Activated CD8-positive, alpha-beta T cell treated with anti-CD3 and anti-CD28 coated beads for 36 hours (primary cell): Measurements from ENCODE around the gene SULT1B1. TPM values are rescaled to one million over a fixed set of nuclear protein-coding genes. Genes with fewer than 3 reads are reported as not detected.

ENCODE experiments used
- ATAC-seq: fragments of 200-7000 bp; cut with Tn5 transposase; one replicate; pipeline ENCODE4 v1.10.0; 2021; ENCODE audit warnings: mild to moderate bottlenecking, moderate library complexity
- CTCF ChIA-PET: fragments of 350-600 bp; sonication (Branson Sonifier 250); formaldehyde crosslinking; loops from one replicate; lab custom pipeline; 2021; ENCODE audit warnings: antibody characterized with exemption; lab: Charles Lee
- POLR2A ChIA-PET: fragments of 350-600 bp; sonication (Branson Sonifier 250); formaldehyde crosslinking; loops from one replicate; lab custom pipeline; 2021; ENCODE audit warnings: antibody characterized with exemption; lab: Charles Lee
- DNase-seq: peaks from one replicate; pipeline ENCODE4 v3.0.0-alpha.2; 2020
- H3K27ac Mint-ChIP-seq: one replicate; pipeline ENCODE4 v1.8.0; 2021; ENCODE audit warnings: mild to moderate bottlenecking, mixed read lengths
- H3K27me3 Mint-ChIP-seq: one replicate; pipeline ENCODE4 v1.8.0; 2021; ENCODE audit warnings: mixed read lengths
- H3K36me3 Mint-ChIP-seq: one replicate; pipeline ENCODE4 v1.8.0; 2021; ENCODE audit warnings: low read depth, mixed read lengths
- H3K4me1 Mint-ChIP-seq: one replicate; pipeline ENCODE4 v1.8.0; 2021; ENCODE audit warnings: low read depth, mixed read lengths
- H3K4me3 Mint-ChIP-seq: one replicate; pipeline ENCODE4 v1.8.0; 2021; ENCODE audit warnings: mild to moderate bottlenecking, moderate library complexity, mixed read lengths
- H3K9me3 Mint-ChIP-seq: one replicate; pipeline ENCODE4 v1.8.0; 2021; ENCODE audit warnings: mixed read lengths
- CTCF ChIP-seq: fragments of 200-600 bp; IDR thresholded peaks from one replicate; pipeline ENCODE4 v1.8.0; 2022; ENCODE audit warnings: antibody characterized with exemption, mild to moderate bottlenecking
- intact Hi-C: fragments of 100-400 bp; cut with micrococcal nuclease; formaldehyde crosslinking; loops from one replicate; pipeline ENCODE4 v1.10.0; 2022
- total RNA-seq, 2 experiments: library from RNA; stranded (reverse); gene quantifications; one replicate each; pipeline ENCODE4 v1.2.3, GENCODE V29; 2021

Gene SULT1B1
- total RNA-seq, 2 experiments from 2014 or later: 1.1 to 2.2 TPM

- no peaks in the 10 kb centered on the region for H3K27me3 Mint-ChIP-seq
- DNase-seq: no peak
- no peaks in the 10 kb centered on the region for H3K9me3 Mint-ChIP-seq
- intact Hi-C loops: no loop called here
- peaks cover 3% of the 10 kb centered on the region for H3K4me1 Mint-ChIP-seq
- ATAC-seq: no peak
- ChIA-PET POLR2A (no interaction called here), CTCF (no interaction called here)
- H3K4me3 Mint-ChIP-seq: no peak overlapping the region
- no peak overlapping the region for H3K27ac Mint-ChIP-seq
- no peak for TF ChIP-seq CTCF
- peaks cover 7% of the 10 kb centered on the region for H3K36me3 Mint-ChIP-seq
These were observed 33.4 kb downstream of the SULT1B1 start for GRCh38 chr4:69726971-69727370.

GRCh38 chr4:69718396-69719271, 41.8 kb downstream of the SULT1B1 start:
- DNase-seq (no peak), ATAC-seq (no peak)
- no peaks in the 10 kb centered on the region for H3K4me1 Mint-ChIP-seq
- H3K27ac Mint-ChIP-seq: no peak overlapping the region
- CTCF ChIA-PET: interaction anchor here (1.1 kb wide), 1 partner anchor 11 kb away, joined by 4 read pairs; no protein-coding TSS in a partner anchor
- H3K27me3 Mint-ChIP-seq: no peaks in the 10 kb centered on the region
- no peaks in the 10 kb centered on the region for H3K36me3 Mint-ChIP-seq
- no peak overlapping the region for H3K4me3 Mint-ChIP-seq
- intact Hi-C loops: no loop called here
- H3K9me3 Mint-ChIP-seq: no peaks in the 10 kb centered on the region
- POLR2A ChIA-PET: no interaction called here
- no peak for TF ChIP-seq CTCF

GRCh38 chr4:69717778-69718177, 42.6 kb downstream of the SULT1B1 start:
- Mint-ChIP-seq H3K27me3 (no peaks in the 10 kb centered on the region), H3K4me1 (no peaks in the 10 kb centered on the region), H3K27ac (no peak overlapping the region), H3K36me3 (no peaks in the 10 kb centered on the region), H3K9me3 (no peaks in the 10 kb centered on the region), H3K4me3 (no peak overlapping the region)
- intact Hi-C loops: no loop called here
- DNase-seq (no peak), ATAC-seq (no peak)
- POLR2A ChIA-PET: no interaction called here
- CTCF ChIA-PET: interaction anchor here (1.1 kb wide), 1 partner anchor 10 kb away, joined by 4 read pairs; no protein-coding TSS in a partner anchor
- TF ChIP-seq CTCF: no peak

- Mint-ChIP-seq H3K27me3 (no peaks in the 10 kb centered on the region), H3K27ac (no peak overlapping the region), H3K36me3 (no peaks in the 10 kb centered on the region), H3K9me3 (peaks cover 2% of the 10 kb centered on the region), H3K4me3 (no peak overlapping the region), H3K4me1 (no peaks in the 10 kb centered on the region)
- intact Hi-C loops: no loop called here
- DNase-seq (no peak), ATAC-seq (no peak)
- CTCF ChIA-PET: no interaction called here
- POLR2A ChIA-PET: no interaction called here
- TF ChIP-seq CTCF: no peak
These were observed 43.8 kb downstream of the SULT1B1 start for GRCh38 chr4:69716654-69717053.

- H3K4me3 Mint-ChIP-seq: no peak overlapping the region
- H3K27ac Mint-ChIP-seq: no peak overlapping the region
- no peak for TF ChIP-seq CTCF
- H3K27me3 Mint-ChIP-seq: no peaks in the 10 kb centered on the region
- no peaks in the 10 kb centered on the region for H3K4me1 Mint-ChIP-seq
- DNase-seq: no peak
- intact Hi-C loops: no loop called here
- CTCF ChIA-PET: no interaction called here
- peaks cover 10% of the 10 kb centered on the region for H3K9me3 Mint-ChIP-seq
- H3K36me3 Mint-ChIP-seq: no peaks in the 10 kb centered on the region
- POLR2A ChIA-PET: no interaction called here
- ATAC-seq: no peak
These were observed 46.3 kb downstream of the SULT1B1 start for GRCh38 chr4:69714086-69714485.
